Caco-2 (cell line): ENCODE measurements around the gene SLC5A5. TPM values are rescaled to one million over a fixed set of nuclear protein-coding genes. Genes with fewer than 3 reads are reported as not detected.

Experiments used
- BruUV-seq: library from RNA; stranded (reverse); fragments of 400-500 nt; replicated peaks from 2 replicates; lab custom pipeline; 2021; lab: Mats Ljungman, UMichigan
- CTCF ChIA-PET: fragments of 300-600 bp; sonication (Branson Sonifier 250); formaldehyde crosslinking; loops from one replicate; lab custom pipeline; 2022; ENCODE audit warnings: antibody characterized with exemption; lab: Charles Lee
- POLR2A ChIA-PET: fragments of 300-600 bp; sonication (Branson Sonifier 250); formaldehyde crosslinking; loops from one replicate; lab custom pipeline; 2022; ENCODE audit warnings: antibody characterized with exemption; lab: Charles Lee
- DNase-seq, 2 experiments: peaks; one replicate each; pipeline versions ENCODE4 v3.0.0 to v3.0.0-alpha.2; 2020 to 2022
- H3K27me3 ChIP-seq: replicated peaks from 2 replicates; pipeline ENCODE4 v1.6.0; 2011; ENCODE audit warnings: low read length; ENCODE audit not compliant: control insufficient read depth, insufficient read depth
- H3K36me3 ChIP-seq: 2 replicates; pipeline ENCODE4 v1.5.1; 2011; ENCODE audit warnings: low read length; ENCODE audit not compliant: control insufficient read depth, insufficient read depth
- H3K4me1 ChIP-seq: fragments of 250-450 bp; sonication (Bioruptor Pico); 2 replicates; pipeline ENCODE4 v1.5.1; 2020; ENCODE audit warnings: mild to moderate bottlenecking
- H3K4me3 ChIP-seq: 2 replicates; pipeline ENCODE4 v1.5.1; 2011; ENCODE audit warnings: low read depth, mild to moderate bottlenecking, control low read depth, low read length
- H3K9me3 ChIP-seq: fragments of 250-450 bp; sonication (Bioruptor Pico); 2 replicates; pipeline ENCODE4 v1.5.1; 2020; ENCODE audit warnings: mild to moderate bottlenecking, moderate library complexity
- H3K27ac Mint-ChIP-seq: one replicate; pipeline ENCODE4 v1.8.0; 2022; ENCODE audit warnings: mixed read lengths; ENCODE audit not compliant: unreplicated experiment
- H3K27me3 Mint-ChIP-seq: one replicate; pipeline ENCODE4 v1.8.0; 2022; ENCODE audit warnings: mixed read lengths; ENCODE audit not compliant: insufficient read depth, unreplicated experiment
- H3K36me3 Mint-ChIP-seq: one replicate; pipeline ENCODE4 v1.8.0; 2022; ENCODE audit warnings: mild to moderate bottlenecking, mixed read lengths; ENCODE audit not compliant: insufficient read depth, unreplicated experiment
- H3K4me1 Mint-ChIP-seq: one replicate; pipeline ENCODE4 v1.8.0; 2022; ENCODE audit warnings: low read depth, mixed read lengths; ENCODE audit not compliant: unreplicated experiment
- H3K4me3 Mint-ChIP-seq: one replicate; pipeline ENCODE4 v1.8.0; 2022; ENCODE audit warnings: mild to moderate bottlenecking, moderate library complexity, mixed read lengths; ENCODE audit not compliant: unreplicated experiment
- H3K9me3 Mint-ChIP-seq: one replicate; pipeline ENCODE4 v1.8.0; 2022; ENCODE audit warnings: mixed read lengths; ENCODE audit not compliant: unreplicated experiment
- CTCF ChIP-seq, 2 experiments: fragments of 200-600 bp in 1 of 2; IDR thresholded peaks; 1 replicate in 1 of 2; 2 replicates in 1 of 2; pipeline versions ENCODE4 v1.5.1 to v1.8.0; 2011 to 2022; ENCODE audit warnings: antibody characterized with exemption in 1 of 2, control low read depth in 1 of 2, inconsistent platforms in 1 of 2, low read depth in 1 of 2, low read length in 1 of 2, mild to moderate bottlenecking in 1 of 2, moderate library complexity in 1 of 2; ENCODE audit not compliant: insufficient read depth in 1 of 2, severe bottlenecking in 1 of 2, unreplicated experiment in 1 of 2
- intact Hi-C: fragments of 100-400 bp; cut with micrococcal nuclease; formaldehyde crosslinking; loops from one replicate; pipeline ENCODE4 v1.10.0; 2022; ENCODE audit not compliant: unreplicated experiment
- total RNA-seq: library from RNA; stranded (reverse); gene quantifications from 2 replicates; pipeline ENCODE4 v1.2.3, GENCODE V29; 2022

Gene SLC5A5
- total RNA-seq, 1 experiment from 2014 or later = 0.43 TPM

GRCh38 chr19:17943274-17944221 lies 71.8 kb downstream of the SLC5A5 start:
- H3K4me3 Mint-ChIP-seq = no peak overlapping the region
- DNase-seq = no peak
- H3K4me3 ChIP-seq = no peak overlapping the region
- intact Hi-C loops = no loop called here
- no peaks in the 10 kb centered on the region for H3K4me1 Mint-ChIP-seq
- POLR2A ChIA-PET = interaction anchor here (0.6 kb wide), 1 partner anchor 224 kb away, joined by 5 read pairs; the partner anchor contains the start of gene MAP1S
- H3K9me3 Mint-ChIP-seq = no peaks in the 10 kb centered on the region
- no peaks in the 10 kb centered on the region; the same call in 1 of the 2 replicates for H3K4me1 ChIP-seq
- no peaks in the 10 kb centered on the region for H3K27me3 ChIP-seq
- TF ChIP-seq CTCF (IDR thresholded peaks at IDR 0.05; ENCODE audit: insufficient read depth in 1 of 2, low read depth in 1 of 2, low read length in 1 of 2, severe bottlenecking in 1 of 2, unreplicated experiment in 1 of 2) = no peak
- H3K27me3 Mint-ChIP-seq = no peaks in the 10 kb centered on the region
- no peaks in the 10 kb centered on the region for H3K9me3 ChIP-seq
- CTCF ChIA-PET = interaction anchor here (0.6 to 0.9 kb wide), 2 partner anchors 11 to 280 kb away, joined by 4 read pairs; no protein-coding TSS in a partner anchor
- TSS peak; percentile 92 for BruUV-seq
- H3K36me3 Mint-ChIP-seq = peaks cover 24% of the 10 kb centered on the region
- no peaks in the 10 kb centered on the region for H3K36me3 ChIP-seq
- no peak overlapping the region for H3K27ac Mint-ChIP-seq

- no TSS peak for BruUV-seq
- Histone ChIP-seq H3K36me3 (no peaks in the 10 kb centered on the region), H3K4me1 (no peaks in the 10 kb centered on the region; the same call in 1 of the 2 replicates), H3K4me3 (no peak overlapping the region), H3K27me3 (no peaks in the 10 kb centered on the region), H3K9me3 (no peaks in the 10 kb centered on the region)
- Mint-ChIP-seq H3K4me1 (no peaks in the 10 kb centered on the region), H3K27me3 (peaks cover 2% of the 10 kb centered on the region), H3K27ac (no peak overlapping the region), H3K4me3 (no peak overlapping the region), H3K9me3 (no peaks in the 10 kb centered on the region), H3K36me3 (peaks cover 24% of the 10 kb centered on the region)
- intact Hi-C loops = no loop called here
- no peak for TF ChIP-seq CTCF (IDR thresholded peaks at IDR 0.05; ENCODE audit: insufficient read depth in 1 of 2, low read depth in 1 of 2, low read length in 1 of 2, severe bottlenecking in 1 of 2, unreplicated experiment in 1 of 2)
- ChIA-PET CTCF (interaction anchor here (0.6 kb wide), 1 partner anchor 11 kb away, joined by 4 read pairs; no protein-coding TSS in a partner anchor), POLR2A (no interaction called here)
- no peak for DNase-seq
Measured at GRCh38 chr19:17944301-17944700, 72.6 kb downstream of the SLC5A5 start.

Other genes starting within 250 kb of the SLC5A5 start
- gene UNC13A, start 183.6 kb upstream of the SLC5A5 start, total RNA-seq = 0.18 and 0.23 TPM in 2 replicates
- 51.4 and 58.2 TPM in 2 replicates for gene MAP1S, start 152.5 kb upstream of the SLC5A5 start, total RNA-seq
- 0.35 and 0.39 TPM in 2 replicates for gene FCHO1, start 120.5 kb upstream of the SLC5A5 start, total RNA-seq
- gene B3GNT3, start 76.8 kb upstream of the SLC5A5 start, total RNA-seq = 2.8 and 4.6 TPM in 2 replicates
- not detected in 2 replicates for gene INSL3, start 50.4 kb upstream of the SLC5A5 start, total RNA-seq
- not detected in 2 replicates for gene JAK3, start 24.0 kb upstream of the SLC5A5 start, total RNA-seq
- 1,599 and 1,686 TPM in 2 replicates for gene RPL18A, start 12.0 kb upstream of the SLC5A5 start, total RNA-seq
- 73.3 TPM in 2 replicates for gene CCDC124, start 61.1 kb downstream of the SLC5A5 start, total RNA-seq
- not detected in 2 replicates for gene KCNN1, start 95.2 kb downstream of the SLC5A5 start, total RNA-seq
- 6.0 and 6.5 TPM in 2 replicates for gene ARRDC2, start 136.2 kb downstream of the SLC5A5 start, total RNA-seq
- gene IL12RB1, start 215.0 kb downstream of the SLC5A5 start, total RNA-seq = not detected in 2 replicates
- gene MAST3, start 225.8 kb downstream of the SLC5A5 start, total RNA-seq = 8.0 and 8.2 TPM in 2 replicates